22Rv1 (cell line): ENCODE results near the gene CAMK2D.

ENCODE experiments used
- H3K27ac ChIP-seq: fragments of 450-650 bp; 2 replicates; pipeline ENCODE4 v1.5.1; 2017
- CTCF ChIP-seq: fragments of 450-650 bp; IDR thresholded peaks from 2 replicates; pipeline ENCODE4 v1.5.1; 2017; ENCODE audit warnings: mild to moderate bottlenecking
- ZFX ChIP-seq: fragments of 450-650 bp; IDR thresholded peaks from 2 replicates; pipeline ENCODE4 v1.6.1; 2017; ENCODE audit warnings: antibody characterized with exemption, borderline replicate concordance

The CAMK2D gene

DNA sequence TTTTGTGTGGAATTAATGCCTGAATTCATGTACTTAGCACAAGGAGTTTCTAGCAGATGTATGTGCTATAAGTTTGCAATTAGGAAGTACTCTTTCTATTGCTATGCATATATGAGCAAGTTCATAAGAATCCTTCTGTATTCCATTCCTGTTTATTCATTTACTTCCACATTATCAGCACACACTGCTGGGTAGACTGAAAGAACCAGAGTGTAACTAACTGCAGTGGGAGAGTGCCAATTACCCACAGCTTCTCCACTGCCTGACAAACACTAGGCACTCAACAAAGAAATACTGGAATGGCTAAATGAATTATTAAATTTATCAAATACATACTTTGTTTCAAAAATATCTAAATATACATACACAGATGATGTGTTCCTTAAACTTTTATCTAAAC, 219.6 kb downstream of the CAMK2D start:
- no peak overlapping the region for H3K27ac ChIP-seq

DNA sequence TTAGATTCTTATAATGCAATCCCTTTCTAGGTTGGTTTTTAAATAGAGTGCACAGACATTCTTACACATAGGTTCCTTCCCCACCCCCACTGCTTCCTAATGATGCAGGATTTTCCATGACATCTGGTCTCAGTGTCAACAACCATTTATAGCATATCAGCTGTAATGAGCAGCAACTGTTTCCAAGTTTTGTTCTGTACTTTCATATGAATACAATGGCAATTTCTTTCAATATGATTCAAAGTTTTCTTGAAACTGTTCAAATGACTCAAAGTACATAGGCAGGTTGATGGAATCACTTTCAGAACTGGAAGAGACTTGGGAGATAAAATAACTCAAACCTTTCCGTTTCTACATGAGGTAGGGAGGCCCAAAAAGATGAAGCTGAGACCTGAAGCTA, 220.7 kb downstream of the CAMK2D start:
- no peak overlapping the region for H3K27ac ChIP-seq
- TF ChIP-seq CTCF (no peak), ZFX (no peak)

More for the DNA sequence above, 219.6 kb downstream of the CAMK2D start:
- TF ChIP-seq ZFX, result no peak

DNA sequence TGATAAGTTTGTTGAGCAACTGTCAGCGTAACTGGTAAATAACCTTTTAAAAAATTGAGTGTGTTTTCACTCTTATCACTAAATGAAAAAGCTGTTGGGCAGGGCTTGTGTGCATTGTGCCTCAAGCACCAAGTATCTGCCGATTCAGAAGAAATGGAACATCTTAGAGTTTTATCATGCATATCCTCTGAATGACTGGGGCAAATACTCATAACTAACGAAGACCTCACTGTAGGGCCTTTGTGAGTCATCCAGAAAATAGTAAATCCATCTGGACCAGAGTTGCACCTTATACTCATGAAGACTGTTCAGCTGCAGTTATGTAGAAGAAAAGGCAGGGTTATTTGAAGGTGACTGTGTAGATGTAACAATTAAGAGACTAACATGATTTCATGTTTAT, 222.1 kb downstream of the CAMK2D start:
- TF ChIP-seq ZFX (no peak), CTCF (no peak)
- H3K27ac ChIP-seq, result no peak overlapping the region

- TF ChIP-seq CTCF (no peak), ZFX (no peak)
- no peak overlapping the region for H3K27ac ChIP-seq
These were observed 223.9 kb downstream of the CAMK2D start for GRCh38 chr4:113537628-113538027.

DNA sequence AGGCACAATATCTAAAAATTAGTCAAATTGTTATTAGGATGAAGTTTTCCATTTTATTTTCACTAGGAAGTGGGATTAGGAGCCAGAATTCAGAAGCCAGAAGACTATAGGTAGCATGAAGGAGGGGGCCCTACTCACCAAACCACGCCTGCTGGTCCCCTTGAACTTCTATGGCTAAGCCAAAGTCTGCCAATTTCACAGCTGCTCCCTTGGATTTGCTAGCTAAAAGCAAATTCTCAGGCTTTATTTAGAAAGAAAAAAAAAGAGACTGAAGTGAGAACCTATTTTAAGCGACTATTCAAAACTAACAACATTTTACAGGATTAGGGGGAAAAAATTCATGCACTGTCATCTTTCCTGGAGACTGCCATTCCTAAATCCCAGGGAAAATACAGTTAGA, 224.3 kb downstream of the CAMK2D start:
- TF ChIP-seq ZFX, result no peak
- TF ChIP-seq CTCF, result no peak
- no peak overlapping the region for H3K27ac ChIP-seq

DNA sequence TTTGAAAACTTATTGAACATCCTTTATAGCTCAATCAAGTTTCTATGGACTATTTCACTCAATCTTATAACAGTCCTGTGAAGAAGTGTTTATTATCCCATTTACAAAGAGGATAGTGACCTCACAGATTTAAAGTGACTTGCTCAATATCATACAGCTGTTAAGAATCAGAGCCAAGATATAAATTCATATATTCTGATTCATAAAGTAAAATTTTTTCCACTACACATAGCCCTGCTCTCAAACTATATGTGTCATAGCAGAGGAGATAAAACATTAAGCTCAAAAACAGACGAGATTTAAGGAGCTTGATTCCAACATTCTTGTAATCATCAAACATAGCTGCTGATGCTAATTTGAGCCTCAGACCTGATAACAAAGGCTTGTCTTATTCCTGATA, 226.8 kb downstream of the CAMK2D start:
- no peak overlapping the region for H3K27ac ChIP-seq
- no peak for TF ChIP-seq ZFX
- TF ChIP-seq CTCF, result no peak

DNA sequence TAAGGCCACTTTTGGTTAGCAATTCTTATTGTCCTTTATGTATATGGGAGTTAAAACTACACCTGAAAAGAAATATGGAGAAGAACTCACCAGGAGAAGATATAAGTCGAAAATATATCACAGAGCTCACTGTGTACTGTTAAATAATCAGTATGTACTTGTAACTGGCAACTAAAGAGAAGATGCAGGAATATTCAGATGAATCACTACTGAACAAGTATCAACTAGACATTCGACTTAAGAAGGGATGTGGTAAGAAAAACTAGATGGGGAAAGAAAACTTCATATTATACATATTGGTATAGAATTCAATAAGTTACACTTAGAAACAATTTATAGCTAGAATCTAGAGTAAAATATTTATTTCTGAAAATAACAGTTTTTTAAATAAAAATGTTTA, 230.0 kb downstream of the CAMK2D start:
- no peak for TF ChIP-seq CTCF

GRCh38 chr4:113528395-113528794, 233.1 kb downstream of the CAMK2D start:
- TF ChIP-seq CTCF, result no peak
- no peak for TF ChIP-seq ZFX
- no peak overlapping the region for H3K27ac ChIP-seq

More for the DNA sequence above, 230.0 kb downstream of the CAMK2D start:
- H3K27ac ChIP-seq, result no peak overlapping the region
